Cardiac atrium fibroblast (primary cell): ENCODE data around the gene SLC25A26. TPM values are rescaled to one million over a fixed set of nuclear protein-coding genes. Genes with fewer than 3 reads are reported as not detected.

Experiments used
- total RNA-seq: library from RNA; depleted of rRNA; stranded (reverse); fragments of >200 nt; gene quantifications from 2 replicates; pipeline ENCODE4 v1.2.3, GENCODE V29; 2015

The SLC25A26 gene, protein sequence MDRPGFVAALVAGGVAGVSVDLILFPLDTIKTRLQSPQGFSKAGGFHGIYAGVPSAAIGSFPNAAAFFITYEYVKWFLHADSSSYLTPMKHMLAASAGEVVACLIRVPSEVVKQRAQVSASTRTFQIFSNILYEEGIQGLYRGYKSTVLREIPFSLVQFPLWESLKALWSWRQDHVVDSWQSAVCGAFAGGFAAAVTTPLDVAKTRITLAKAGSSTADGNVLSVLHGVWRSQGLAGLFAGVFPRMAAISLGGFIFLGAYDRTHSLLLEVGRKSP
- total RNA-seq = 12.1 and 18.0 TPM in 2 replicates

DNA sequence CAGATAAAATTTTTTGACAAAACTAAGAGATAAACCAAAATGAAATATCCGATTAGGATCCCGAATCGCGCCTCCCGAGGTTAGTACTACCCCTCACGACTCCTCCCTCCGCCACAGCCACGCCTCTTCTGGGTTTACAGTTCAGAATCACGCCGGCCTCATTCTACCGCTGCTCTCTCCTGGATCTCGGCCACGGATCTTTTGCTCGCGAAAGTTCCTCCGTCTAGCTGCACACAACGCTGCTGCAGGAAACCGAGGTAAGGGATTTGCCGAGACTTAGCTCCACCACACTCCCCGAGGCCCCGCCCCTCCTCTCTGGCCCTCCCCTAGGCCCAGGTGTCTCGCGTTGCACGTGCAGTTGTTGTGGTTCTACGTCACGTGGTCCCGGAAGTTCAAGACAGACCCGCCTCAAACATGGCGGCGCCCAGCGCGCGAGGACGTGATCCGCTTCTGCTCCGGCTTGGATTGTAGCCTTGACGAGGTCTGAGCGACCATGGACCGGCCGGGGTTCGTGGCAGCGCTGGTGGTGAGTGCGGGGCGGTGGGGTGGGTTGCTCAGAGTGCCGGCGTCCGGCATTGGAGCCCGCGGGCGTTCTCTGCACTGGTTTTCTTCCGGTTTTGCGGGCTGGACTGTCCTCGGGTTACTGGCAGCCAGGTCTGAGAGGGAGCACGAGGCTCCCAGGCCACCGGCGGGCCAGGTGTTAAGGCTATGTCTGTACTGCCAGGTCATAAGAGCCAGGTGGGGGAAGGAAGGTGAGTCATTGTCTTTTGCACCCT is at the start of gene SLC25A26:
Gene SLC25A26, plus strand, starts transcription at position 400 of the 776 bp plus-strand sequence. Its CDS starts 94 bp downstream, at position 494.

Other genes starting within 250 kb of the SLC25A26 start
- gene MAGI1, start 182.1 kb upstream of the SLC25A26 start, total RNA-seq = 12.8 and 20.9 TPM in 2 replicates